Stomach (tissue), 9 donors: Measurements from ENCODE around the gene THSD7B. TPM values are rescaled to one million over a fixed set of nuclear protein-coding genes. Genes with fewer than 3 reads are reported as not detected.

ENCODE experiments used
- DNase-seq, 2 donors: peaks; one replicate each; pipeline versions ENCODE4 v3.0.0 to v3.0.0-alpha.2; 2013 to 2019
- H3K27ac ChIP-seq, 5 donors: fragments of 200-600 bp in 4 of 5; sonication (generic) in 4 of 5; one replicate each; pipeline ENCODE4 v1.5.1; 2013 to 2019; ENCODE audit warnings: mild to moderate bottlenecking in 1 of 5, moderate library complexity in 1 of 5
- H3K27me3 ChIP-seq, 3 donors: fragments of 200-600 bp; sonication (generic); one replicate each; pipeline ENCODE4 v1.5.1; 2017 to 2019; ENCODE audit warnings: mixed run types in 1 of 3
- H3K36me3 ChIP-seq, 4 donors: fragments of 200-600 bp; sonication (generic); 1 replicate in 3 of 4; 2 replicates in 1 of 4; pipeline ENCODE4 v1.5.1; 2016 to 2019
- H3K4me1 ChIP-seq, 4 donors: fragments of 200-600 bp; sonication (generic); one replicate each; pipeline ENCODE4 v1.5.1; 2016 to 2019
- H3K4me3 ChIP-seq, 4 donors: fragments of 200-600 bp; sonication (generic) in 3 of 4; one replicate each; pipeline ENCODE4 v1.5.1; 2016 to 2019; ENCODE audit warnings: mild to moderate bottlenecking in 1 of 4
- H3K9me3 ChIP-seq, 4 donors: fragments of 200-600 bp; sonication (generic); one replicate each; pipeline ENCODE4 v1.5.1; 2016 to 2019
- CTCF ChIP-seq, 7 experiments: fragments of 450-650 bp in 4 of 7; fragments of 200-600 bp in 3 of 7; sonication (generic) in 3 of 7; IDR thresholded peaks; one replicate each; pipeline ENCODE4 v1.5.1; 2016 to 2019; ENCODE audit warnings: antibody characterized with exemption in 7 of 7, control low read depth in 2 of 7, mild to moderate bottlenecking in 1 of 7
- EP300 ChIP-seq: sonication (generic); formaldehyde crosslinking; IDR thresholded peaks from one replicate; pipeline ENCODE4 v1.6.1; 2017; ENCODE audit warnings: antibody characterized with exemption
- POLR2A ChIP-seq, 4 donors: fragments of 450-650 bp; IDR thresholded peaks; one replicate each; pipeline ENCODE4 v1.6.1; 2016; ENCODE audit warnings: antibody characterized with exemption in 4 of 4, control low read depth in 2 of 4, mild to moderate bottlenecking in 1 of 4, moderate library complexity in 1 of 4
- POLR2AphosphoS5 ChIP-seq, 3 donors: sonication (generic); formaldehyde crosslinking; IDR thresholded peaks; one replicate each; pipeline ENCODE4 v1.6.1; 2016; ENCODE audit warnings: antibody characterized with exemption in 3 of 3
- WGBS, 5 donors: extraction: QIAGEN DNeasy Blood & Tissue Kit in 3 of 5; methylation state at CpG; one replicate each; pipeline versions ENCODE4 v1.1.5 to v1.1.7; 2013 to 2018; 5-methylcytosine and 5-hydroxymethylcytosine counted together
- intact Hi-C: fragments of 100-400 bp; cut with DNase I; formaldehyde crosslinking; loops from one replicate; pipeline ENCODE4 v1.15.1; 2023; ENCODE audit warnings: low total_unique reads
- polyA plus RNA-seq, 3 donors: library from polyadenylated mRNA; stranded (reverse); fragments of 200-250 nt; gene quantifications; one replicate each; pipeline ENCODE4 v1.2.3, GENCODE V29; 2013
- total RNA-seq, 5 donors: library from RNA; depleted of rRNA; stranded (reverse); fragments of >200 nt; gene quantifications; one replicate each; pipeline versions ENCODE4 v1.1.0 to v1.2.3, GENCODE V29; 2014 to 2016
- donor health status: healthy with polysubstance abuse.
- donor health status: Bipolar disorder and iron deficiency.
- donor health status: healthy.

THSD7B gene
- total and polyA plus RNA-seq, 8 donors: 0.05 to 4.4 TPM; not detected in 6

GRCh38 chr2:137706786-137707613, 941.7 kb downstream of the THSD7B start:
- Histone ChIP-seq H3K9me3 (peaks cover 0 to 30% (median 21%) of the 10 kb centered on the region in 4 donors), H3K4me1 (no peaks in the 10 kb centered on the region), H3K4me3 (no peak overlapping the region), H3K36me3 (no peaks in the 10 kb centered on the region), H3K27me3 (no peaks in the 10 kb centered on the region), H3K27ac (no peak overlapping the region)
- no peak for TF ChIP-seq POLR2A (IDR thresholded peaks at IDR 0.05)
- no peak for TF ChIP-seq POLR2AphosphoS5 (IDR thresholded peaks at IDR 0.05)
- TF ChIP-seq EP300: no peak
- TF ChIP-seq CTCF (IDR thresholded peaks at IDR 0.05): no peak
- intact Hi-C loops: no loop called here
- WGBS, 5 donors: 68 to 85% (median 75%) methylated on average over 15 of the region's 15 CpGs
- DNase-seq: no peak

GRCh38 chr2:137708311-137708710, 943.0 kb downstream of the THSD7B start:
- 81 to 100% (median 92%) methylated on average over 3 to 5 of the region's 5 CpGs for WGBS, 5 donors
- TF ChIP-seq POLR2A (IDR thresholded peaks at IDR 0.05) (no peak), EP300 (no peak), CTCF (IDR thresholded peaks at IDR 0.05) (no peak), POLR2AphosphoS5 (IDR thresholded peaks at IDR 0.05) (no peak)
- intact Hi-C loops: no loop called here

GRCh38 chr2:137715731-137716191, 950.4 kb downstream of the THSD7B start:
- peaks cover 0 to 23% (median 10%) of the 10 kb centered on the region in 4 donors for H3K9me3 ChIP-seq
- WGBS, 5 donors: 80 to 92% (median 86%) methylated on average over 3 to 17 of the region's 17 CpGs
- H3K36me3 ChIP-seq: no peaks in the 10 kb centered on the region
- no peaks in the 10 kb centered on the region for H3K4me1 ChIP-seq
- intact Hi-C loops: no loop called here
- H3K27ac ChIP-seq: no peak overlapping the region
- TF ChIP-seq CTCF (IDR thresholded peaks at IDR 0.05) (no peak), POLR2A (IDR thresholded peaks at IDR 0.05) (no peak), EP300 (no peak), POLR2AphosphoS5 (IDR thresholded peaks at IDR 0.05) (no peak)
- H3K4me3 ChIP-seq: no peak overlapping the region
- DNase-seq: no peak
- H3K27me3 ChIP-seq: no peaks in the 10 kb centered on the region

More at GRCh38 chr2:137708311-137708710, 943.0 kb downstream of the THSD7B start:
- Histone ChIP-seq H3K27ac (no peak overlapping the region), H3K4me1 (no peaks in the 10 kb centered on the region), H3K27me3 (no peaks in the 10 kb centered on the region), H3K36me3 (no peaks in the 10 kb centered on the region), H3K4me3 (no peak overlapping the region), H3K9me3 (peaks cover 0 to 28% (median 21%) of the 10 kb centered on the region in 4 donors)
- DNase-seq: no peak

GRCh38 chr2:137718786-137719185, 953.4 kb downstream of the THSD7B start:
- intact Hi-C loops: no loop called here
- DNase-seq: no peak
- no peaks in the 10 kb centered on the region for H3K4me1 ChIP-seq
- H3K4me3 ChIP-seq: no peak overlapping the region
- no peaks in the 10 kb centered on the region for H3K36me3 ChIP-seq
- WGBS, 5 donors: 85 to 92% (median 91%) methylated on average over 3 of the region's 3 CpGs
- no peaks in the 10 kb centered on the region for H3K27me3 ChIP-seq
- peaks cover 0 to 25% (median 9%) of the 10 kb centered on the region in 4 donors for H3K9me3 ChIP-seq
- no peak overlapping the region for H3K27ac ChIP-seq
- TF ChIP-seq CTCF (IDR thresholded peaks at IDR 0.05) (no peak), POLR2AphosphoS5 (IDR thresholded peaks at IDR 0.05) (no peak), EP300 (no peak), POLR2A (IDR thresholded peaks at IDR 0.05) (no peak)
